GM18868 (cell line): Measurements from ENCODE around the gene NPL.

Source experiments
- ATAC-seq: cut with Tn5 transposase; IDR thresholded peaks from one replicate; pipeline ENCODE4 v1.9.1; 2021; ENCODE audit warnings: mild to moderate bottlenecking, moderate library complexity; ENCODE audit not compliant: unreplicated experiment

The NPL gene

GRCh38 chr1:182789138-182790076 lies at the start of gene NPL:
NPL (plus strand) TSS chr1:182789773; CDS start chr1:182794372, 4,599 bp downstream.
- peak; percentile 95 for ATAC-seq

- ATAC-seq, result no peak
These were observed 49.5 kb upstream of the NPL start for GRCh38 chr1:182740120-182740519.

GRCh38 chr1:182742780-182743179 lies 46.8 kb upstream of the NPL start:
- no peak for ATAC-seq

- no peak for ATAC-seq
These were observed 37.2 kb upstream of the NPL start for GRCh38 chr1:182752077-182752988.

GRCh38 chr1:182754087-182754486 lies 35.5 kb upstream of the NPL start:
- no peak for ATAC-seq

- no peak for ATAC-seq
These were observed 34.8 kb upstream of the NPL start for GRCh38 chr1:182754543-182755314.

- no peak for ATAC-seq
These were observed 33.9 kb upstream of the NPL start for GRCh38 chr1:182755632-182756031.

- ATAC-seq, result no peak
These were observed 33.1 kb upstream of the NPL start for GRCh38 chr1:182756423-182756822.

GRCh38 chr1:182761396-182762395 lies 27.9 kb upstream of the NPL start:
- ATAC-seq, result no peak

GRCh38 chr1:182762536-182762935 lies 27.0 kb upstream of the NPL start:
- ATAC-seq, result no peak

GRCh38 chr1:182764029-182764727 lies 25.4 kb upstream of the NPL start:
- no peak for ATAC-seq

GRCh38 chr1:182765391-182765790 lies 24.2 kb upstream of the NPL start:
- ATAC-seq, result no peak

- no peak for ATAC-seq
These were observed 23.5 kb upstream of the NPL start for GRCh38 chr1:182766050-182766449.

GRCh38 chr1:182766881-182767645 lies 22.5 kb upstream of the NPL start:
- ATAC-seq, result no peak

GRCh38 chr1:182768963-182769362 lies 20.6 kb upstream of the NPL start:
- ATAC-seq, result no peak

- ATAC-seq, result no peak
These were observed 19.3 kb upstream of the NPL start for GRCh38 chr1:182770232-182770631.

GRCh38 chr1:182771187-182771984 lies 18.2 kb upstream of the NPL start:
- ATAC-seq, result no peak
